NCI-H446 (cell line): Measurements from ENCODE around the gene G6PC2.
"Not testable (repeated sequence)": the region's sequence is repeated elsewhere in the genome, so short reads cannot be mapped to it uniquely, and the experiment has no call there.

Experiments
- DNase-seq, 2 experiments: peaks; one replicate each; lab custom pipeline; 2025; lab: John Stamatoyannopoulos, UW

G6PC2 gene

DNA sequence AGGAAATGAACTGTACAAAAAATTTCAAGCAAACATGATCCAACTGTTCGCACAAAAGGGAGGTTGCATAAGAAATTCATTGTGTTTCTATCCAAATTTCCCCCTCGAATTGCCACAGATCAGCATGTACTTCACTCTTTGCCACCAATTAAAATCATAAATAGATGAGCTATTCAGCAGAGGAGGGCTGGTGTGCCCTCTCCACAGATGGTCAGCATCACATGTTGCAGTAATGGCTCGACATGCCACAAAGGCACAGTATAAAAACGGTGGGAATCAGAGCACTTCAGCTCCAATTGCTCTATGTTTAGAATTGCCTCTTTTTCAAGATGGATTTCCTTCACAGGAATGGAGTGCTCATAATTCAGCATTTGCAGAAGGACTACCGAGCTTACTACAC, at the start of gene G6PC2:
Gene G6PC2 (plus strand): TSS at position 289 of the 400 bp plus-strand sequence. CDS start 41 bp downstream, at position 330.
- peak in 1 of 2 experiments; percentile 20 for DNase-seq

- peak; percentile 62 to 85 for DNase-seq
These were observed 49.3 kb upstream of the G6PC2 start for GRCh38 chr2:168851674-168852320.

GRCh38 chr2:168852481-168852880, 48.6 kb upstream of the G6PC2 start:
- DNase-seq = no peak

DNA sequence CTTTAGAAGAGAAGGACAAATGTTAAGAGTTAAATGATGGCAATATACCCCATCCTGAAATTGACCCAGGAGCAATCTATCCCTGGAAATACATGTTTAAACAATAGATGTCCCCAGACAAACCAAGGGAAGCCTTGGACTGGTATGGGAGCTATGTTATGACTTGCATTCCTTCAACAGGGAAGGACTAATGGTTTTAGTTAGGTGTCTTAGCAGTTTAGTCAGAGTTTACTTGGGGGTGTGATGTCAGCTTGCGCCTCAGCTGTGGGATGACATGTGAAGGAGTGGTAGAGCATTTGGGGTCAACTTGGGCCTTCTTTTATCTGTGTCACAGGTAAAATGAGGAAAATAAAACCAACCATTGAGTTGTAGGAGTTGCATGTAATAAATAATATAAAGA, 47.6 kb upstream of the G6PC2 start:
- no peak for DNase-seq

DNA sequence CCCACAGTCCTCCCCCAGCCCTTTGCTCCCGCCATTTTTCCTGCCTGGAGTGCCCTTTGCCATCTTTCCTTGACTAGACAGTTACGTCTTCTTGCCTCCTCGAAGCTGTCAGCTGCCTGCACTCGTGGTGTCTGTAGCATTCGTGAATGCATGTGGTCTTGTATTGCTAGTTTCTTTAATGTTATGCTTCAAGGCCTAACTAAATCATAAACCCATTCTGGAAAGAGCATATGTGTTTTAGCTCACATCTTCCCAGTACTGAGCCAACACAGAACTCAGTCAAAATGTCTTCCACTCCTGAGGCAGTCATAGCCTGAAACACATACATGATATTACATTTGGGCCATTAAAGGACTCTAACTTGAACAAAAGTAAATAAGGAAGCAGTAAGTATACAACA, 46.4 kb upstream of the G6PC2 start:
- DNase-seq = no peak

DNA sequence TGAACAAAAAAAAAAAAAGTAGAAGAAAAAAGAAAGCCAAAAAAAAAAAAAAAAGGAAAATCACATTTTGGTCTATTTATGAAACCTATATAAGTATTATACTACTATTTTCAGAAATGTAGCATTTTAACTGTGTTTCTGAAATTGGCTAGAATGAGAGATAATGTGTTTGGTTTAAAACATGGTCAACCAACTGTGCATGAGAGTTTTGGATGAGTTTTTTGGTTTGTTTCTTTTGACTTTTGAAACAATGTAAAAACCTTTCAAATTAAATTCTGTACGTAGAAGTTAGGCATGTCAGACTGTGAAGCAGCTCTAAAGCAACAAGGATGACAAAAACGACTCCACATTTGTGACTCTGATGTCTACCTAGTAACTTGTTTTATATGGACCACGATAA, 45.5 kb upstream of the G6PC2 start:
- no peak for DNase-seq

GRCh38 chr2:168858146-168858545, 42.9 kb upstream of the G6PC2 start:
- no peak for DNase-seq

- not testable (repeated sequence) for DNase-seq
These were observed 33.9 kb upstream of the G6PC2 start for GRCh38 chr2:168867164-168867563.

- not testable (repeated sequence) for DNase-seq
These were observed 30.7 kb upstream of the G6PC2 start for GRCh38 chr2:168870369-168870768.

DNA sequence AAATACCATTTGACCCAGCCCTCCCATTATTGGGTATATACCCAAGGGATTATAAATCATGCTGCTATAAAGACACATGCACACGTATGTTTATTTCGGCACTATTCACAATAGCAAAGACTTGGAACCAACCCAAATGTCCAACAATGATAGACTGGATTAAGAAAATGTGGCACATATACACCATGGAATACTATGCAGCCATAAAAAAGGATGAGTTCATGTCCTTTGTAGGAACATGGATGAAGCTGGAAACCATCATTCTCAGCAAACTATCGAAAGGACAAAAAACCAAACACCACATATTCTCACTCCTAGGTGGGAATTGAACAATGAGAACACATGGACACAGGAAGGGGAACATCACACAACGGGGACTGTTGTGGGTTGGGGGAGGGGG, 30.3 kb upstream of the G6PC2 start:
- not testable (repeated sequence) for DNase-seq

DNA sequence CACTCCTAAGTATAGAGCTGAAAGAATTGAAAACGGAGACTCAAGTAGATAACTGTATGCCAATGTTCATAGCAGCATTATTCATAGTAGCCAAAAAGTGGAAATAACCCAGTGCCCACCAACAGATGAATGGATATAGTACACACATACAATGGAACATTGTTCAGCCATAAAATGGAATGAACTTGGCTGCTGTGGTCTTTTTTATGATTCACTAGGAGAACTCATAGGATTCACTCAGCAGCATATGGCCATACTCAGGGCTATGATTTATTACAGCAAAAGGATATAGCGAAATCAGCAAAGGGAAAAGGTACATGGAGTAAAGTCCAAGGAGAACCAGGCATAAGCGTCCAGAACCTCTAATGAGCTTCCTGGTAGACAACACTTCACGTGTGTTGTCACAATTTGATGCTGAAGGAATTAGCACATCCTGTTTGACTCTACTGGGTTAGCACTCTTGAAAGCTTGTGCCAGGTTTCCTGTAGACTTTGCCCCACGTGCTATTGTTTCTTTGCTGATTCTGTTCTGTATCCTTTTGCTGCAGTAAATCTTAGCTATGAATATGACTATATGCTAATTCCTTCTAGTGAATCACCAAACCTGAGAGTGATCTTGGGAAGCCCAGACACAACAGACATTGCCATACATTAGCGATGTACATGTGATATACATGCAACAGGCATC, 26.6 kb upstream of the G6PC2 start:
- peak; percentile 16 to 45 for DNase-seq

- not testable (repeated sequence) for DNase-seq
These were observed 18.9 kb upstream of the G6PC2 start for GRCh38 chr2:168882163-168882562.

DNA sequence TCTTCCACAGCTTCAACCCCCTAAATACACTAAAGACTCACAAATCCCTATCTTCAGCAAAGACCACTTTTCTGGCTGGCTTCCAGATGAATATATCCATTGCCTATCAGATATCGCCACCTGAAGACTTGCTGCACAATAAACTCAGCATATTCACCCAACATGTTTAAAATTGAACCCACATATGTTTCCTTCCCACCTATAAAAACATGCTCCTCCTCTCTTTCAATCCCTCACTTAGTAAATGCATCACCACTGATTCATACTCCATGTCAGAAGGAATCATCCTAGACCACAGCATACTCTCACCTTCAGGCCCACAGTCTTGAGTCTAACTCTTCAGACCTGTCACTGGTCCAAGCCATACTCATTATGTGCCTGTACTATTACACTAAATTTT, 16.1 kb upstream of the G6PC2 start:
- no peak for DNase-seq

DNA sequence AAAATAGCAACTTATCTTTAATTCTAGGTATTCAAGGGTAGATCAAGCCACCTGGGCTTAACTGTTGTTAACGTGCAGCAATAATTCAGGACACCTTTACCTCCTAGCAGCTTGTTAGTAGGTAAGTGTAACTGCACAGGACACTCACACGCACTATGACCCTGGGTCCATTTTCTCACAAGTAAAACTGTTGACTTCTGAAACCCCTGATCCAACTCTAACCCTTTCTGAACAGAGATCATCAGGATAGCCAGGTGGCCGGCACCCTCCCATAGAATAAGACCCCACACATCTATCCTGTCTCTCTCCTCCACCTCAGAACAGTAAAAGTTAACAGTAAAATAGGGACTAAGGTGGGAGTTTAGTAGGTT, 11.5 kb upstream of the G6PC2 start:
- no peak for DNase-seq

DNA sequence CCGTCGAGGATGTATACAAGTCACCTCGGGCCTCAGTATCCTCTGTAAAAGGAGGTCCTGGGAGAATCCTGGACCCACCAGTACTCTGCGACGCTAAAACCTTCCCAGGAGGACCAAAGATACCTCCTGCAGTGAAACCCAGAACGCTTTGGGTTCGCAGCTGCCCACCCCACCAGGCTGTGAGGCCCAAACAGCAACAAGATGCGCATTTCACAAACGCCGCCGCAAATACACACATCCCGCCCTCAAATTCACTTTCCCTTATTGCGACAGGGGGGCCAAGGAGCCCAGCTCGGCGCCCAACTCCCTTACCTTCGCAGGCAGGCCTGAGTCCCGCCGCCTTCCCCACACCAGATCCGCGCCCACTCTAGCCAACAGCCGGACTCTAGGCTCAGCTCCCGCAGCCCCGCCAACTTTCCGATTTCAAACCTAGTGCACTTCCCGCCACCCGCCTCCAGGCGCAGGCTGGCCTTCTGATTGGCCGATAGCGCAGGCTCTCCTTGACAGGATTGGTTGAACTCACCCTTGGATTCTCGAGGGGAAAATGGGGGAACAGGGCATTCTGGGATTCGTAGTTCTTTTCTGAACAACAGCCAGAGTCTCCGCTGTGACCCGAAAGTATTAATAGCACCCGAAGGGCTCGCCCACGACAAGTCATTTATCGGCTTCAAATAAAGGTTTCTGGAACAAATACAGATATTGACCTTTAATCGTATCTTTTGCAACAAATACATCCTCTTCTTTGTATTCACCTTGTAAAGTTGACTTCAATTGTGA, 10.9 kb upstream of the G6PC2 start, which contains the start of gene SPC25:
Gene SPC25 (minus strand): TSS at position 425 of the 777 bp plus-strand sequence. CDS start 911 bp downstream, outside the sequence.
- DNase-seq = peak; percentile 80 to 97

DNA sequence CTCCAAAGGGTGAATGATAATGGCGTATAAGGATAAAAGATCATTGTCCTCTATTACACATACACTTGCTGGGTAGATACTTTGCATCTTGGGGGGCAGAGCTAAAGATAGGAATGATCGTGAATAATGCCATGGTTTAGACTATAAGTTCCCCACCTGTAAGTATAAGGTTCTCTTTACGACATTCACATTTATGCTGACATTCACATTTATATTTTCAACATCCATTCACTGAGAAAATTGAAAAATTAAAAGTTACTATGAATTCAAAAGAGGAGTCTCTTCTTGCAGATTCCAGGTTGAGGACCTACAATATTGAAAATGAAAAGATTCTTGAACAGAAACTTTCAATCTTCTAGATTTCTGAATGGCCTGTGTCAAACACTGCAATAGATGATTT, 8.8 kb upstream of the G6PC2 start:
- DNase-seq = no peak

GRCh38 chr2:168894101-168894500, 7.0 kb upstream of the G6PC2 start:
- DNase-seq = no peak

GRCh38 chr2:168894720-168895119, 6.4 kb upstream of the G6PC2 start:
- DNase-seq = peak in 1 of 2 experiments; percentile 11

DNA sequence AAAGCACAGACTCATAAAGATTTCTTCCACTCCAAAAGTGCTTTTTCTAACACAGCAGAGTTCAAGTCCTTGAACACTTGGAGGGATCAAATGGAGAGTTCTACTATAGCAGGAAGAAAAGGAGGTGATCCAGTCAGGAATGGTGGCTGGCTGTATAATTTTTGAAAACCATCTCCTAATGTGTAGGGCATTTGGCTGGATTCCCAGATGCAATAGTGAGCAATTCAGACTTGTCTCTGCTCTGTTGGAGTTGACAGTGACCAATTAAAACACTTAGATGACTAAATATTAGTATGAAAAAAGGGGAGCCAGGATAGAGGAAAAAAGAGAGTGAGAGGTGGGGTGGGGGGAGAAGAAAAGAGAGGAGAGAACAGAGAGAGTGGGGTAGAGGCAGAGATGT, 5.3 kb upstream of the G6PC2 start:
- DNase-seq = peak; percentile 67 to 74

DNA sequence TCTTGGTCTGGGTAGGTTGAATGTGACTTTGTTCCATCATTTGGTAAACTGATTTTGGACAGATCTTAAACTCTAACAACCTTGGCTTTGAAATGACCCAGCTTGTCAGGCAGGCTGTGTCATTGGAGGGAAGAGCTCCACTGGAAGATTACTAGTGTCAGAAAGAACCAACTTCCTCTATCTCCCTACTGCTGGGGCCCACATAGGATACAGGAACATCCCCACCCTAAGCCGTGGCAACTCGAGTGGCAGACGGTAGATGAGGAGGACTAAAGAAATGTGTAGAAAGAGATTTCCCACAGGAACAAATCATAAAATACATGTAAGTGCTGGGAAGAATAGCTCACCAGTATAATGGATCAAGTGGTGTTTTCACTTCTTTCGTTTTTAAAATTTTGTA, 4.3 kb upstream of the G6PC2 start:
- no peak for DNase-seq

DNA sequence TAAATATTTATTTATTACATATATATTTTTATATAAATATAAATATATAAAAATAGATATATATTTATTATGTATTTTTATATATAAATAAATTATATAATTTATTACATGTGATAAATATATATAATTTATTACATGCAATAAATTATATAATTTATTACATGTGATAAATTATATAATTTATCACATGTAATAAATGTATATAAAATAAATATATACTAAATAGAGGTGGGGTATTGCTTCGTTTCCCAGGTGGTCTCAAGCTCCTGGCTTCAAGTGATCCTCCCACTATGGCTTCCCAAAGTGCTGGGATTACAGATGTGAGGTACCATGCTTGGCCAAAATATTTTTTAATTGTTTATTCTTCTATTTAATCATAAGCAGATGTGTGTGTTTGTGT, 3.6 kb upstream of the G6PC2 start:
- DNase-seq = no peak

- DNase-seq = no peak
These were observed 2.8 kb downstream of the G6PC2 start for GRCh38 chr2:168903888-168904287.

DNA sequence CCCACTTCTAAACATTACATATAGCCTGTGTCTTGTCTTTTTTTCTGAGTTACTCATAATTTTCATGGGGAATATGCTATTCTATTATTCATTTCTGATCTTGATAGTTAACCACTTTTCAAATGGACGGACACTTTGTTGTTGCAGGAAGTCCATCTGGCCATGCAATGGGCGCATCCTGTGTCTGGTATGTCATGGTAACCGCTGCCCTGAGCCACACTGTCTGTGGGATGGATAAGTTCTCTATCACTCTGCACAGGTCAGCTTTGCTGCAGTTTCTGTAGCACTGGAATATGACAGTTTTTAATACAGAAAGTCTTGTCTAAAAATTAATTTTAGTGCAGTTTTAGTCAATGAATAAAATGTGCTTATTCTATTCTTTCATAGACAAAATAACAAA, 3.3 kb downstream of the G6PC2 start:
- DNase-seq = no peak
